Anterior cingulate cortex (tissue), 58 donors: ENCODE results near the gene SPINK5.
"Not testable (repeated sequence)": the region's sequence is repeated elsewhere in the genome, so short reads cannot be mapped to it uniquely, and the experiment has no call there.

ENCODE experiments used
- DNase-seq, 58 donors: peaks; one replicate each; lab custom pipeline; 2025; lab: John Stamatoyannopoulos, UW

The SPINK5 gene, protein sequence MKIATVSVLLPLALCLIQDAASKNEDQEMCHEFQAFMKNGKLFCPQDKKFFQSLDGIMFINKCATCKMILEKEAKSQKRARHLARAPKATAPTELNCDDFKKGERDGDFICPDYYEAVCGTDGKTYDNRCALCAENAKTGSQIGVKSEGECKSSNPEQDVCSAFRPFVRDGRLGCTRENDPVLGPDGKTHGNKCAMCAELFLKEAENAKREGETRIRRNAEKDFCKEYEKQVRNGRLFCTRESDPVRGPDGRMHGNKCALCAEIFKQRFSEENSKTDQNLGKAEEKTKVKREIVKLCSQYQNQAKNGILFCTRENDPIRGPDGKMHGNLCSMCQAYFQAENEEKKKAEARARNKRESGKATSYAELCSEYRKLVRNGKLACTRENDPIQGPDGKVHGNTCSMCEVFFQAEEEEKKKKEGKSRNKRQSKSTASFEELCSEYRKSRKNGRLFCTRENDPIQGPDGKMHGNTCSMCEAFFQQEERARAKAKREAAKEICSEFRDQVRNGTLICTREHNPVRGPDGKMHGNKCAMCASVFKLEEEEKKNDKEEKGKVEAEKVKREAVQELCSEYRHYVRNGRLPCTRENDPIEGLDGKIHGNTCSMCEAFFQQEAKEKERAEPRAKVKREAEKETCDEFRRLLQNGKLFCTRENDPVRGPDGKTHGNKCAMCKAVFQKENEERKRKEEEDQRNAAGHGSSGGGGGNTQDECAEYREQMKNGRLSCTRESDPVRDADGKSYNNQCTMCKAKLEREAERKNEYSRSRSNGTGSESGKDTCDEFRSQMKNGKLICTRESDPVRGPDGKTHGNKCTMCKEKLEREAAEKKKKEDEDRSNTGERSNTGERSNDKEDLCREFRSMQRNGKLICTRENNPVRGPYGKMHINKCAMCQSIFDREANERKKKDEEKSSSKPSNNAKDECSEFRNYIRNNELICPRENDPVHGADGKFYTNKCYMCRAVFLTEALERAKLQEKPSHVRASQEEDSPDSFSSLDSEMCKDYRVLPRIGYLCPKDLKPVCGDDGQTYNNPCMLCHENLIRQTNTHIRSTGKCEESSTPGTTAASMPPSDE

DNA sequence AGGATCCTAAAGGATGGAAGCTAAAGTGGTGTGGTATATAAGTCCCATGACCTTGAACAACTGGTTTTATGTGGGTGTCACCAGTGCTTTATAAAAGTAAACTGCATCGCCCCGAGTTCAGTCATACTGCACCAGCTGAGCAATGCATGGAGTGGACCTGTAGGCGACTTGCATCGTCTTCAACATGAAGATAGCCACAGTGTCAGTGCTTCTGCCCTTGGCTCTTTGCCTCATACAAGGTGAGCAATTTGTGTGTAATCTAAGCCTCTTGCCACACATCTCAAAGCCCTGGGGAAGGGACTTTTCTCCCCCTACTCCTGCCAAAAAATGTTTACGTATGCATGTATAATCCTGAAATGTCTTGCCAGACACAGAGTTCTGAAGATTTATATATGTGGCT is at the start of gene SPINK5:
Gene SPINK5 (plus strand): TSS at position 120 of the 400 bp plus-strand sequence. CDS start 65 bp downstream, at position 185.
- DNase-seq = no peak

DNA sequence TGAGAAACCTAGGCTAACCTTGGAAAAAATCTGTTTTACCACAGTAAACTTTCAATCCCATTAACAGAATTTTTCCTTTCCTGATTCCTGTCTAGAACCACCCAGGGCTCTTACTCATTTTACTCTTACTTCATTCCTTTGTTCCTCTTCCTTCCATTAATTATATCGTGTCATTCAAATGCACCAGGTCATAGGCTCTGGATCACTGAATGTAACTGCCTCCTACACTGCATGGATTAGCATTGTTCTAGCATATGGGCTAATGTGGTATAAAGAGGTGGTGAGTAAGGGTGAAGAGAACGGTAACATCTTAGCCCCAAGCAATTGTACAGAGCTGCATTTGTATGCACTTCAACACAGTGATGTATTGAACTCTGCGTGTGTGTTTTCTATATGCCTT is 49.5 kb upstream of the SPINK5 start:
- DNase-seq = no peak

DNA sequence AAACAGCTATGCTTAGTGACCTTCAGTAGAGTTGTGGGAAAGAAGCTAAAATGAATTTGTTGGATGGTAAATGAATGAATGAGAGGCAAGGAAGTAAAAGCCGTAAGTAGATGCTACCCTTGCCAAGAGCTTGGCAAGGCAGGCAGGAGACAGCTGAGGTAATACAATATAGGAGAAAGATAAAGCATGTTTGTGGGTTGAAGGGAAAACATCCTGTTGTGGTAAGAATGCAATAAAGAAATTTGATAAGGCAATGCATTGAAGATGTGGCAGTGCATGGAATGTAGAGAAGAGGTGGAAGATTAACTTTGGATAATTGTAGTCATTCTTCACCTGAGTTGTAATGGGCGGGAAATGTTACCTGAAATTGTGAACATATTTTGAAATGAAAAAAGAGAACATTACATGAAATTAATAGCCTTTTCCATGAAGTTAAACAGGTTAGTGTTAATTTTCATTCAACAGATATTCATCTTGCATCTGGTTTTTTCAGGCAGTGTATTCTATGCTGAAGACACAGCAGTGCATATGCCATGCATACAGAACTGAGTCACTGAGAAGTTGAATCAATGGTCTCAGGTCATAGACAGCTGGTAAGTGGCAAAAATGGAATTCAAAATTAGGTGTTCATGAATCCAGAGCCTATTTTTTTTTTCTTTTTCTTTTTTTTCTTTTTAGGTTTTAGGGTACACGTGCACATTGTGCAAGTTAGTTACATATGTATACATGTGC is 43.4 kb upstream of the SPINK5 start:
- DNase-seq = no peak

DNA sequence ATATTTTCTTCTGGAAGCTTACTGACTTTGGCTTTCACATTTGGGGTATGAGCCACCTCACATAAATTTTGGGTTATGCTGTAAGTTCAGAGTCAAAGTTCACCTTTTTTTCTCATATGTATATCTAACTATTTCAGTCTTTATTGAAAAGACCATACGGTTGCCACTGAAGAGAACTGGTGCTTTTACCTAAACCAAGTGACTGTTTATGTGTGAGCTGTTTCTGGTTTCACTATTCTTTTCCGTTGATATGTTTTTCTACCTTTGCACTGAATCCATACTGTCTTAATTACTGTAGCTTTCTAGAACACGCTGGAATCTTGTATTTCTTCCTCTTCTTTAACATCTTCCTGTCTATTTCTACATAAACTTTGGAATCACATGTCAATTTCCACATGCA is 36.3 kb upstream of the SPINK5 start:
- no peak for DNase-seq

DNA sequence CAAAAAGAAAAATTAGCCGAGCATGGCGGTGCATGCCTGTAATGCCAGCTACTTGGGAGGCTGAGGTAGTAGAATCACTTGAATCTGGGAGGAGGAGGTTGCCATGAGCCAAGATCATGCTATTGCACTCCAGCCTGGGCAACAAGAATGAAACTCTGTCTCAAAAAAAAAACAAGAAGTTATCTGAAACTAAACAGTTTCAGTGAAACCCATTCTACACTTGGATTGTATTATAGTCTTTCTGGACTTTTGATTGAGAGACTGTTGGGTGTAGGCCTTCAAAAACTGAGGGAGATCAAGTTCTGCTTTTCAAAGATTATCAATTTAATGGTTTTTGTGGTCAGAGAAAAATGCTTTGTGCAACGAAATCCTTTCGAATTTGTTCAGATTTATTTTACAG is 34.6 kb upstream of the SPINK5 start:
- no peak for DNase-seq

DNA sequence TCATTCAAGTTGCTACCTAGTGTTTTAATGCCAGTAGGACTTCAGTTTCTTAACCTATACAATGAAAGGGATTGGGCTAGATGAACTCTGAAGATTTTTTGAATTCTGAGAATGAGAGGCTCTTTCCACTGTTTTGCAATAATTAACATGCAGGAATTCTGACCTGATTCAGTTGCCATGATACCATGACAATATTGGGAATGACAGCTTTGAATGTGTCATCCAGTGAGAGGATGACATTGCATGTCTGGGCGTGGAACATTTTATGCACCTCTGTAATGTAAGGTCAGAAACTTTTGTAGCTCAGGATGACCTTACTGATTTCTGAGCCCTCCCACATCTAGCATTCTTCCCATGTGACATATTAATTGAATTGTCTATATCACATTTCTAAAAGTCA is 30.6 kb upstream of the SPINK5 start:
- DNase-seq = no peak

DNA sequence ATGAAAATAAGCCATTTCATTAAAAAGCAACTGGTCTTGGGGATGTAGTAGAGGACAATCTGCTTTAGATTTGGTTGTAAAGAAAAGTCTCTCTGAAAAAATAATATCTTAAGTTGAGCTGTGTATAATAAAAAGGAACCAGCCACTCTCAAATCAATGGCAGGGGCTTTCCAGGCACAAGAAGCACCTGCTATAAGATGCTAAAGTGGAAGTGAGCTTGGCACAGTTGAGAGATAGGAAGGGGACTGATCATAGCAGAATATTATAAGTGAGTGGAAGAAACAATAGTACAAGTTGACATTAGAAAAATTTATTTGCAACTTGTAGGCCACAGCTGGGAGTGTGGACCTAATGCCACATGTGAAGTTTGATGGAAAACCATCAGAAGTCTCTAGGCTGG is 28.1 kb upstream of the SPINK5 start:
- DNase-seq = no peak

DNA sequence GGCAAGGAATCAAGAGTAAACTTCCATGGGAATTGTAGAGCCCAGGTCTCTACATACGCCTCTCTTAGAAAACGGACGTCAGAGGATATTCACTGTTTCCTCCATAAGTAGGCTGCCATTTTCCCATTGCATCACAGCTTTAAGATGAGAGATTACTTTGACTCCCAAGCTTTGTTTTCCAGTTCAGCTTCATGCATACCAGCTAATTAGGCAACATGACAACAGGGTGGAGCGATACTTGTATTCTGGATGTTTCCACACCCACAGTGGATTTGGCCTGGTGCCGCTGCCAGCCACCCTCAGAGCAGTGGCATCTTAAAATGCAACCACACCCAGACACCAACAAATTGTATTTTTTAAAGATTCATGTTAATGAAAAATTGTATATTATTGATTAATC is 20.9 kb upstream of the SPINK5 start:
- no peak for DNase-seq

DNA sequence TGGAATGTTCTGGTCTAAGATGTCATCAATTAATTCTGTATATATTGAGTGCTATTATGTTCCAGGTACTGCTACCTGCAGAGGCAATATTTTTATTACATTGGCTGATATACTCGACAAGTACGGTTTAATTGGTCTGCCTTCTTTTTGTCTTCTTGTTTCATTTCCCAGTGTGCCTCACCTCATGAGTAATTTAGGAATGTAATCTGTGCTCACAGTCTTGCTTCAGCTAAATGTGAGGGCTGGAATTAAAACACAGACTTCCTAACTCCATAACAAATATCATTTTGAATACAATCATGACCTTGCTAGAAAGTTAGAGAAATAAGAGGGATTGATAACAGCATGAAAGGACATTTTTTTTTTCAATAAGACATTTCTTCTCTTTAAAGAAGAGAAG is 20.1 kb upstream of the SPINK5 start:
- no peak for DNase-seq

DNA sequence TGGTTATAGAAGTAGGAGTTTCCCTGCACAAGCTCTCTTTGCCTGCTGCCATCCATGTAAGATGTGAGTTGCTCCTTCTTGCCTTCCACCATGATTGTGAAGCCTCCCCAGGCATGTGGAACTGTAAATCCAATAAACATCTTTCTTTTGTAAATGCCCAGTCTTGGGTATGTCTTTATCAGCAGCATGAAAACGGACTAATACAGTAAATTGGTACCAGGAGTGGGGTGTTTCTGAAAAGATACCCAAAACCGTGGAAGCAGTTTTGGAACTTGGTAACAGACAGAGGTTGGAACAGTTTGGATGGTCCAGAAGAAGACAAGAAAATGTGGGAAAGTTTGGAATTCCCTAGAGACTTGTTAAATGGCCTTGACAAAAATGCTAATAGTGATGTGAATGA is 8.6 kb upstream of the SPINK5 start:
- DNase-seq = not testable (repeated sequence)

DNA sequence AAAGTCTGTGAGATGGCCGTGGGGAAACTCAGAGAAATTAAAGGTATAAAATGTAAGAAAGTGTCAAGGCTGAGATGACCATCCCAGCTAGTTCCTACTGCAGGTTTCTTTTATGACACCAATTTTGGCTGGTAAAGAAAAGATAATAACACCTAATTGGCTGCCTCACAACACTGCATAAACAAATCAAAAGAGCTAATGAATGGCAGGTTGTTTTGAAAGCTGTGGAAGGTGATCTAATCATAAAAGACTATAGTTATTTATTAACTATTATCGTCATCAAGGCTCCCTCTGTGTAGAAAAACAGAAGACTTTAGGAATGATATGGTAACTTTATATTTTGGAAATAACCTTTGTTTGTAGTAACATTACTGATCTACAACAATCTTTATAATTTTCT is 3.5 kb upstream of the SPINK5 start:
- DNase-seq = no peak

DNA sequence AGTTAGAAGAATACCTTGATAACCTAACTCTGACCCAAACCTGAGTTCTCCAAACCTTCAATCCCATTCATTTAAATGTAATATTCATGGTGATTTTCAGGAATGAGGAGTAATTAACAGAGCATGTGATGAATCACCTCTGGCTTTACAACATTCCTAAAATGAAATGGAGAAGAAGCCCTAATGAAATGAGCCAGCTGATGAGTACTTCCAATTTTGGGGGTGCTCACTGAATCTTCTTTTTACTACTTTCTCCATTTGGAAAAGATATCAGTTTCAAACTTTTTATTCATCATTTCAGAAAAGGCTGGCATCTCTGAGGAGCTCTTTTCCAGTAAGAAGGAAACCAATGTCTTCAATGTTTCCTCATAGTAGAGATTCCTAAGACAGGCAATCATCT is 2.9 kb upstream of the SPINK5 start:
- DNase-seq = no peak

DNA sequence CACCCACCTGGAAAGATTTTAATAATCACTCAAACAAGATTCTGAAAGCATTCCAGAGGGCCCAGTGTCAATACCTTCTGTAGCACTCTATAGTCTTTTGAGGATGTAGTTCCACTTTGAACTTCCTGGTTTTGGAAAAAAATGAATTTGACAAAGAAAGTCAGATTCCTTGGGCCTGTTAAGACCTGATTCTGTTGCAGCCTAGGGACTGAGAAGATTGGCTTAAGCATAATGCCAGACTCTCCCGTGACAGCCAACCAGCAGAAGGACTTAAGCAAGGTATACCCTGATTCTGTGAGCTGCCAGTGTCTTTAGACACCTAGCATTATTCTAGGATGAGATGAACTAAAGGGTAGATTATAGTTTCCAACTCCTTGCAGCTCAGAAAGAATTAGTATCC is 6.8 kb downstream of the SPINK5 start:
- DNase-seq = no peak

DNA sequence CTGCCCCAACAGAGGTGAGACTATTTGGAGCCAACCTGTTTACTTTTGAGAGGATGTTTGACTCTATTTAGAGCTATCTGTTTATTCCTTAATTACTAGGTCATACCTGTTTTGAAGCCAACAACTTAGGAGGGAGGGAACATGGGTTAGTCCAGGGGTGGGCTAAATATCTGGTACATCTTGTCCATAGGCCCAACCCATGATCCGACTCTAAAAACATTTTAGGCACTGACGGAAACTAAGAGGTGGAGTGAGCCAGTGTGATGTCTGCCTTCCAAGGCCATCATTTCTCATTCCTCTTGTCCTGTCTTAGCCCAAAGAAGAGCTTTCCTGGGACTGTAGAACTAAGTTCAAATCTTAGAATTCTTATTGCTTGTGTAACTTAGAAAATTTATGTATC is 8.4 kb downstream of the SPINK5 start:
- no peak for DNase-seq

DNA sequence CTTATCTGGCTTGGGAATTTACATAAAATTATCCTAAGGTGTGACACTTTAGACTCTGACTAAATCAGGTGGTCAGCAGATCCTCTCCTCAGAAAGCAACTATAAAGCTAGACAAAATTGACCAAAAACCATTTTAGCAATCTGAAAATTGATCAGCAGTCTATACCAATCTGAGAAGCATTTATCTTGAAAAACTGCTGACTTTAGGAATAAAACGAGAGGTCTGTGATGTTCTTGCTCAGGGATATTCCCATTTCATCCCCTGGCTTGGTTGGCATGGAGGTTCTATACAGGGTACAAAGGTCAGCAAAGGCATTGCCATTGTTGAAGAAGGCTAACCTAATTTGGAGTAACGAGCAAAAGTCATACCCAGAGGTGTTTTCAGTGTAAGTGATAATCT is 11.7 kb downstream of the SPINK5 start:
- no peak for DNase-seq

DNA sequence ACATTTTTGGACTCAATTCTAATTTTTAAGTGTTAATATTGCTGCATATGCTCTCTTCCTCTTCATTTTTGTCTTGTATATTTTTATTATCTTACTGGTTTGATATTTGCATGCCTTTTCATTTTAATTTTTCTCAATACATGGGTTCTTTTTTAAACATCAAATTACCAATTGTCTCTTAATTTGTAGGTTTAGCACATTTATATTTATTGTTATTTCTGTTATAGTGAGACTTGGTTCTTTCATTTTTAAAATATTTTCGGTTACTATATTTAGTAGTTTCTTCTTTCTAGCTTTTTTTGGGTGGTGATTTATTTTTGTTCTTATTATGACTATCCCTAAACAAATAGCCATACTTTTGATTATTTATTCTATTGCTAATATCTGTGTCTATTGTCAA is 19.4 kb downstream of the SPINK5 start:
- no peak for DNase-seq

DNA sequence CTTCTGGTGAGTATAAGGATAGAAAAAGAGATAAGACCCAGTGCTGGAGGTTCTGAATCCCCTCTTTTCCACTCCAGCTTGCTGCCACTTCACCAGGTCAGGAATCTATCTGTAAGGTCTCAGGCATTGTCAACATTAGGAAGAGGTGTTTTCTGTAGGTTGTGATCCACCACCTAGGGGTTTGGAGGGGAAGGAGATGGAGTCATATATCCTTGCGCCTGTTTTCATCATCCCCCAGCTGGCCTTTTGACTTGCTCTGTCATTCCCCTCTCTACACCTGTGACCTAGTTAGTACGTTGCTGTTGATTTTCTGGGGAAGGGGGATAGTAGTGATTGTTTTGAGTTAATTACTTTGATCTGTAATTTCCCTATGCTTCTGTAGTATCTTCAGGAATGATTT is 20.5 kb downstream of the SPINK5 start:
- no peak for DNase-seq

DNA sequence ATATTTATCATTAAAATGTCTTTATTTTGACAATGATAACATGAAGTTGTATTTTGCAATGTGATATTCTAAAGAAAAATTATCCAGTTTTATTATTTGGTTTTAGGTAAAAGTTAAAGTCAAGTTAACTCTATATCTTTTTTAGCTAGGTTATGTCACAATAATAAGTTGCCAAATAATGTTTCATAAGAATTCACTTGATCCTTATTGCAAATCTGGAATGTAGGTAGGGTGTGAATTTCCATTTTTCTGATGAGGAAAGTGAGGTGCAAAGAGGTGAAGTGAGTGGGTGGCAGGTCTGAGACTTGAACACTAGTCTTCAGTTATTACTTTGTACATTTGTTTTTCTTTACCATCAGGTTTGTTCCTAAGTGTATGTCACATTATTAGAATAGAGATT is 21.5 kb downstream of the SPINK5 start:
- DNase-seq = no peak

DNA sequence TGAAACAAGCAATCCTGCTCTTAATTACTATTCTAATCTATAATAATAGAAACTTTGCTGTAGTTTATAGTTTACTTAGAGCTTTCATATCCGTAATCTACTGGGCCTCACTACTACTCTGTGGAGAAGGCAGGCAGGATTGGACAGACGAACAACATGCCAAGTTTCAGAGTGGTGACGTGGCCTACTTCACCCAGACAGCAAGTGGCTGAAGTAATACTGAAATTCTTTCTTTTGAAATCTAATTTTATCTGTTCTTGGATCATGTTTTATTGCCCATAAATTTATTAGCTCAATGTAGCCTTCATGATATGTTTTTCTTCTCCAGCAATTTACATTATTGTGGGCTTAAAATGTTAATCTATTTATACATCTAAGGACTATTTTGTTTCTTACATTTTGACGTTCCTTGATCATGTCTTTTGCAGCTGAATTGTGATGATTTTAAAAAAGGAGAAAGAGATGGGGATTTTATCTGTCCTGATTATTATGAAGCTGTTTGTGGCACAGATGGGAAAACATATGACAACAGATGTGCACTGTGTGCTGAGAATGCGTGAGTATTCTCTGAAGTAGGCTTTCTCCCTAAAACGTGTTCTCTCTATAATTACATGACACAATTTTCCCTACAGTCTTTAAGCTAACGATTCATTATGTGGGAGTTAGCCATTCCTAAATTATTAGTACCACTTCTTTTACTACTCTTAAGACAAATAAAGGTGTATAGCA is 22.4 kb downstream of the SPINK5 start:
- DNase-seq = no peak

DNA sequence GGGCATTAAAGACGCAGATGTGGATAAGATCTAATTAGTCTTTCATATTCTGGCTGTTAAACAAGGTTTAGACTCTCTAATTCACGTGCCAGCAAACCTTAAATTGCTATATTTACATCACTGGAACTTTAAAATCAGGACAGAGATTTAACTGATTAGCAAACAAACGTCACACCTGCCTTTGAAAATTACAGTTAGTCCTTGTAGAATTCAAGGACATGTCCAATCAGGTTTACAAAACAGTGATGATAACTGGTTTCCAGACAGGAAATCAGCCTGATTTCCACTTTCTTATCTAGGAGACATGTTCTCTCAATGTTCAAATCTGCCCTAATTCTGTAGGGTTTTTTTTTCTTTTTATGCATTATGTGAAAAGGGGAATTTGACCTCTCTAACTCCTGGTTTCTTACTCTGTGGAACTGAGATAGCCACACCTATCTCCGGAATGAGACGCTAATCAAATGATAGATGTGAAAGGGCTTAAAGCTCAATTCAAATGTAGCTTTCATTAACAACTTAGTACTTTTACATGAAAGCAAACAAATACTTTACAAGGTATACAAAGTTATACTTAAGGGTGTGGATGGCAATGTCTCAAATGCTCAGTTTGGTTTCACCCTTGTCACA is 26.5 kb downstream of the SPINK5 start:
- DNase-seq = no peak
